Right lung (tissue), 5 donors: Measurements from ENCODE around the gene ING3. TPM values are rescaled to one million over a fixed set of nuclear protein-coding genes. Genes with fewer than 3 reads are reported as not detected.

ENCODE experiments used
- DNase-seq, 2 donors: peaks; one replicate each; pipeline ENCODE4 v3.0.0-alpha.2; 2013
- polyA plus RNA-seq, 5 donors: library from polyadenylated mRNA; unstranded; fragments of 120-200 nt; gene quantifications; one replicate each; pipeline versions ENCODE4 v1.2.1 to v1.2.3, GENCODE V29; 2013; ENCODE audit warnings: inconsistent platforms in 1 of 5, low replicate concordance in 1 of 5; ENCODE audit not compliant: insufficient read length in 5 of 5, insufficient read depth in 1 of 5

Gene ING3
- polyA plus RNA-seq, 5 donors, result 29.2 to 49.4 (median 39.2) TPM

DNA sequence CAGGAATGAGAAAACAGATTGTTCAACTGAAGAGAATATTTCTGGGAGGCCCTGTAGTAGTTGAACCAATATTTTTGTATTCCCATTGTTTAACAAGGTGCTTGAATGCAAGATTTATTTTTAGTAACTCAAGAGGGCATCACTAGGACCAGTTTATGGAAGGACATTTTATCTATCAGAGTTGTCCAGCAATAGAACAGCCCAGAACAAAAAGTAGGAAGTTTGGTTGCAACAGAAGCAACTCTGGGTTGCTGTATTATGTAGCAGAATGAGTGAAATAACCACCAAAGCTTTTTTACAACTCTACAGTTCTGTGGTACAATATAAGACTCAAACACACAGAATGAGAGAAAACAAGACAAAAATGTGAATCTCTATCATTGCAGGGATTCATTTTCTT is 72.6 kb downstream of the ING3 start:
- no peak for DNase-seq

DNA sequence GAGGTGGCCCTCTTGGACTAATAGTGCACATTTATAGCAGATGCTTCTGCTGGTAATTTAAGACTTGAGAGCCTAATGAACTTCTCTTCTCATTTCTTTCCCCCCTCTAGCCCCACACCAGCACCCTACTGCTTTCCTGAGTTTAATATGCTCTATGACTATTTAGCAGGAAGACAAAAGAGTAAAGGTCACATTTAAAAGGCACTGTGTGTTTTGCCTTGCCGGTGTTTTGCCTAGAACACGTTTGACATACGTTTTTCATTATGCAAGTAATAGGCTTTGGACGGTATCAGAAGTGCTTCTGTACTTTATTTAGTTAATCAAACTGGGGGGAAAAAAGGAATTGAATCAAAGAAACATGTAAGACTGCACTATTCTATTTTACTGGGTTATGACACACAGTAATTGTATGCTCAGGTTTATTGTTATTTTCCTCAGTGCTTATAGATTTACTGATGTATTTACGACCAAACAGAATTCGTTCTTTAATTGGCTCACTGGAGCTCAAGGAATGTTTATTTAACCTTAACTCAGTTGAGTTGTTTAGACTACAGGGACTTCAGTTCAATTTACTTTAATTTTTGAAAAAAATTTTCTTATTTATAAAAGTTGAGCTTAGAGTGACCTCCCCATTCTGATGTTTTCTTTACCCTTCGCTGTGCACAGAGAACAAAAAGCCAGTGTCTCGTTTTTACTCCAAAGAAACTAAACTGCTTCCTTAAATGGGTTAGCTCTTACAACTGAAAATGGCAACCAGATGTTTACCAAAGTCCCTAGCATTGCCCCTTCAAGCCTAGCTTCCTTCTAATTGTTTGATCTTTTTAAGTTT is 73.3 kb downstream of the ING3 start:
- no peak for DNase-seq

DNA sequence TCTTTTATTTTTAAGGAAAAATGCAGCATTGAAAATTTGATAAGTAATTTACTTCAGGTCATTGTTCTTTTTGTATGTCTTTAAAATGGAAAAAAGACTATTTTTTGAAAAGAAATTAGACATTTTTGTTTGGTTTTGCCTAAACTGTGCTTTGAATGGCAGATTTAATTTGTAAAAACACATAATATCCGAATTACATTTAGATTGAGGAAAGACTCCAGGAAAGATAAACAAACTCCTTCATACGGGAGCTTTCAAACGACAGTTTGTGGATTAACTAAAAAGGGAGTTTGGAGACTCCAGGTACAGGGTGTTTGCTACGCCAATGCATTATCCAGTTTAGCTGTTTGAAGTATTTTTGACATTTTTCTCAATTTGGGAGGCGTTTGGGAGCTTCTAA is 74.0 kb downstream of the ING3 start:
- no peak for DNase-seq

DNA sequence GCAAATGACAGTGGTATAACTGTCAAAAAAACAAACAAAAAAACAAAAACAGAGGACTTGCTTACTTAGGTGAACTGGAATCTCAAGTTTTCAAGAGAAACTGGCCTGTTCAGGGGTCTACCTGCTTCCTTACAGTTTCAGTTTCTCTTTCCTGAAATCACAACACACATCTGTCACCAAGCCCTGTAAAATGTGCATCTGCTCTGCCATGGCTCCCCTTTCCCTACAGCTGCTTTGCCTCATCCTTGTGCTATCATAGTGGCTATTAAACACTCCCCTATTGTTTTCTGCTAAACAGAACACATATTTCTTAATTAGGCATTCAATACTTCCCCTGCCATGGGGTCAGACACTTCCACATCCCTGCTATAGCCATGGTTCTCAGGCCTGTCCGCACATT is 75.6 kb downstream of the ING3 start:
- no peak for DNase-seq

DNA sequence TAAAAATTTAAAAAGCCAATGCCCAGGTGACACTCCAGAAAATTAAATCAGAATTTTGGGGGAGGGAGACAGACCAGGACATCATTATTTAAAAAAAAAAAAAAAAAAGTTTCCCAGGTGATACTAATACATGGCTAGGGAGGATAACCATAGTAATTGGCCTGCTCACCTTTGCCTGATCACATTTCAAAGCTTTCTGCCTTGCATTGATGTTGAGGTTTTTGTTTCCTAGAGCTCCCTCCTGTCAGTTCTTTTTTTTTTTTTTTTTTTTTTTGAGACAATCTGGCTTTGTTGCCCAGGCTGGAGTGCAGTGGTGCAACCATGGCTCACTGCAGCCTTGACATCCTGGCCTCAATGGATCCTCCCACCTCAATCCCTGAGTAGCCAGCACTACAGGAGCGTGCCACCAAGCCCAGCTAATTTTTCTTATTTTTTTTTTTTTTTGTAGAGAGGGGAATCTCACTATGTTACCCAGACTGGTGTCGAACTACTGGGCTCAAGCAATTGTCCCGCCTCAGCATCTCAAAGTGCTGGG is 76.1 kb downstream of the ING3 start:
- DNase-seq, result no peak

Other genes with a start within 250 kb of the ING3 start
- gene TSPAN12, start 92.6 kb upstream of the ING3 start, polyA plus RNA-seq, result 10 to 100 TPM; 37.2 to 55.2 (median 47.0) TPM
- gene CPED1, start 37.9 kb downstream of the ING3 start, polyA plus RNA-seq, result 10 to 100 TPM; 11.1 to 34.2 (median 25.8) TPM